HUES48 (cell line): ENCODE measurements around the gene ERN2.
"Not testable (repeated sequence)": the region's sequence is repeated elsewhere in the genome, so short reads cannot be mapped to it uniquely, and the experiment has no call there.

ENCODE experiments used
- H3K27ac ChIP-seq: one replicate; pipeline ENCODE4 v1.7.0; 2013; ENCODE audit warnings: low read depth, low read length, inconsistent platforms
- H3K27me3 ChIP-seq: 2 replicates; pipeline ENCODE4 v1.6.1; 2013; ENCODE audit warnings: mild to moderate bottlenecking, low read length; ENCODE audit not compliant: control insufficient read depth, insufficient read depth
- H3K36me3 ChIP-seq: 2 replicates; pipeline ENCODE4 v1.6.1; 2013; ENCODE audit warnings: low read length; ENCODE audit not compliant: control insufficient read depth, insufficient read depth
- H3K4me1 ChIP-seq: 2 replicates; pipeline ENCODE4 v1.6.1; 2013; ENCODE audit warnings: mild to moderate bottlenecking, low read length; ENCODE audit not compliant: control insufficient read depth, insufficient read depth
- H3K4me3 ChIP-seq: 2 replicates; pipeline ENCODE4 v1.5.1; 2013; ENCODE audit warnings: mild to moderate bottlenecking, low read depth, low read length
- H3K9ac ChIP-seq: 2 replicates; pipeline ENCODE4 v1.6.1; 2013; ENCODE audit warnings: mild to moderate bottlenecking, low read depth, low read length, moderate library complexity
- H3K9me3 ChIP-seq: 2 replicates; pipeline ENCODE4 v1.6.1; 2013; ENCODE audit warnings: low read length; ENCODE audit not compliant: control insufficient read depth, insufficient read depth

ERN2 gene

DNA sequence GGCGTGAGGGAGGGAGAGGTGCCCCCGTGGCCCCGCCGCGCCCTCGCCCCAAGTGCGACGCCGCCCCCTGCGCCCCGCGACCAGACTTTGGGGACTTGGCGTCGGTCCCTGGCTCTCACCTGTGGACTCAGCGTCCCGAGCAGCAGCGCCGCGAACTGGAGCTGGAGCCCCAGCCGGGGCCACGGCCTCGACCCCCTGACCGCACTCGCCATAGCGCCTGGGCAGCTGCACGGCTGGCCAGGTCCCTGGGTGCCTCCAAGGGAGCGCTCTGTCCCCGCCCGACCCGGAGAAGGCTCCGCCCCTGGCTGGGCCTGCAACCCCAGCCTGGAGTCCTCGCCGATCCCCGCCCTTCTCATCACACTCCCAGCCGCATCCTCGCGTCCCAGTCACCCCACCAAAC is at the start of gene ERN2:
ERN2 (minus strand) TSS at position 247 of the 400 bp plus-strand sequence; CDS start at position 212, 35 bp downstream.
- peak within 1 kb of the TSS; percentile 54 for H3K4me3 ChIP-seq
- no peak within 1 kb of the TSS for H3K9ac ChIP-seq
- H3K27me3 ChIP-seq: peaks cover 26% of the 10 kb centered on the region
- H3K4me1 ChIP-seq: no peaks in the 10 kb centered on the region
- H3K9me3 ChIP-seq: no peaks in the 10 kb centered on the region
- no peak within 1 kb of the TSS for H3K27ac ChIP-seq
- no peaks in the 10 kb centered on the region for H3K36me3 ChIP-seq

GRCh38 chr16:23757937-23758619 is 45.1 kb upstream of the ERN2 start:
- Histone ChIP-seq H3K4me3 (no peak overlapping the region), H3K9me3 (no peaks in the 10 kb centered on the region), H3K27me3 (peaks cover 32% of the 10 kb centered on the region), H3K4me1 (peaks cover 4% of the 10 kb centered on the region; the same call in 1 of the 2 replicates), H3K27ac (no peak overlapping the region), H3K9ac (no peak overlapping the region), H3K36me3 (no peaks in the 10 kb centered on the region)

GRCh38 chr16:23757116-23757515 is 44.1 kb upstream of the ERN2 start:
- Histone ChIP-seq H3K27ac (no peak overlapping the region), H3K4me1 (peaks cover 4% of the 10 kb centered on the region; the same call in 1 of the 2 replicates), H3K9ac (no peak overlapping the region), H3K4me3 (no peak overlapping the region), H3K36me3 (no peaks in the 10 kb centered on the region), H3K27me3 (peaks cover 32% of the 10 kb centered on the region), H3K9me3 (no peaks in the 10 kb centered on the region)

DNA sequence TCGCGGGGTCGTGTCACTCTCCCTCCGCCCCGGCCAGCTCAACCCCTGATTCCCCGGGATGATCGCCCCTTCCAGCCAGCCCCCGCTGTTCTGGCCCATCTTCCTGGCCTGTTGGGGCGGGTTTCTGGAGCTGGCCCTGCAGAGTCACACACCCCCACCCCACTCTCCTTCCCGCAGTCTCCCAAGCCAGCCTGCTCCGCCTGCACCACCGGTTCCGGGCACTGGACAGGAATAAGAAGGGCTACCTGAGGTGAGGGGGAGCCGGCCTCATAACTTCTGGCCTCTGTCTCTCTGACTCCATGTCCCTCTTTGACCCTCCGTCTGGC is 42.4 kb upstream of the ERN2 start:
- Histone ChIP-seq H3K27me3 (peaks cover 32% of the 10 kb centered on the region), H3K9ac (no peak overlapping the region), H3K4me3 (peak overlapping the region; percentile 65; the same call in 1 of the 2 replicates), H3K36me3 (no peaks in the 10 kb centered on the region), H3K4me1 (peaks cover 4% of the 10 kb centered on the region; the same call in 1 of the 2 replicates), H3K9me3 (no peaks in the 10 kb centered on the region), H3K27ac (no peak overlapping the region)

DNA sequence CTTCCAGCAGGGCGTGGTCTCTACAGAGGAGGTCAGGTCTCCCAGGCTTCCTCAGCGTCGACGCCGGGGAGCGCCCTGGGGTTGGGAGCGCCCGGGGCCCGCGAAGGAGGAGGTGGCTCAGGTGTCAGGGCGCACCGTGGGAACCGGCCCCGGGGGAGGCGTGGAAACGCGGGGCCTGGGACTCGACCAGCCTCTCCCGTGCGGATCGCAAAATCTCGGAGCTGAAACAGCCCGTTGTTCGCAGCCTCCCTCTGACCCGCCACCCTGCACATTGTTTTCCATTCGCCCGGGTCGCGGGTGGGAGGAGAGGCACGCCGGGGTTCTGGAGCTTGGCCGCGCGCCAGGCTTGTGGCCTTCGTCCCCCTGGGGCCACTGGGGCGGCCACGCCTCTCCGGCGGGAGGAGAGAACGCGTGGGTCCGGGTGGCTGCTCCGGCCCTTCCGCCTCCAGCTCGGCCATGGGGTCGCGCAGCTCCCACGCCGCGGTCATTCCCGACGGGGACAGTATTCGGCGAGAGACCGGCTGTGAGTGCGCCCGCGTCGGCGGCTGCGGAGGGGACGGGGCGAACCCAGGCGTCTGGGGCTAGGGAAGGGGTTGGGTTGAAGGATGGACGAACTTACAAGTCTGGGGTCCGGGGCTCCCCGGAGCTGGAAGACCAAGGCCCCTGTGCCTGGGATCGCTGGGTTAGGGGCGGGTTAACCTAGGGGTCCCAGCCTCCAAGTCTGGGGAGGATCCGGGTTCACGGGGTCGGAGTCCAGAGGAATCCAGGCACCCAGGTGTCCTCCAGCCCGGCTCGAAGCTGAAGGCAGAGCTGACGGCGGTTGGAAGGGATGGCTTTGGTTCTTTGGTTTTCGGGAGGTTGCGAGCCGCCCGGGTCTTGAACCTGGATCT is 41.8 kb upstream of the ERN2 start, which contains the start of gene CHP2:
CHP2 (plus strand) TSS at position 433 of the 890 bp plus-strand sequence; CDS start at position 457, 24 bp downstream.
- H3K27ac ChIP-seq: no peak within 1 kb of the TSS
- H3K4me1 ChIP-seq: peaks cover 4% of the 10 kb centered on the region; the same call in 1 of the 2 replicates
- no peak within 1 kb of the TSS for H3K9ac ChIP-seq
- no peaks in the 10 kb centered on the region for H3K36me3 ChIP-seq
- H3K4me3 ChIP-seq: peak within 1 kb of the TSS; percentile 65
- H3K9me3 ChIP-seq: no peaks in the 10 kb centered on the region
- H3K27me3 ChIP-seq: peaks cover 32% of the 10 kb centered on the region

GRCh38 chr16:23753908-23754593 is 41.0 kb upstream of the ERN2 start:
- peaks cover 32% of the 10 kb centered on the region for H3K27me3 ChIP-seq
- no peak overlapping the region for H3K9ac ChIP-seq
- H3K9me3 ChIP-seq: no peaks in the 10 kb centered on the region
- peaks cover 4% of the 10 kb centered on the region; the same call in 1 of the 2 replicates for H3K4me1 ChIP-seq
- no peaks in the 10 kb centered on the region for H3K36me3 ChIP-seq
- H3K4me3 ChIP-seq: peak overlapping the region; percentile 65; the same call in 1 of the 2 replicates
- no peak overlapping the region for H3K27ac ChIP-seq

DNA sequence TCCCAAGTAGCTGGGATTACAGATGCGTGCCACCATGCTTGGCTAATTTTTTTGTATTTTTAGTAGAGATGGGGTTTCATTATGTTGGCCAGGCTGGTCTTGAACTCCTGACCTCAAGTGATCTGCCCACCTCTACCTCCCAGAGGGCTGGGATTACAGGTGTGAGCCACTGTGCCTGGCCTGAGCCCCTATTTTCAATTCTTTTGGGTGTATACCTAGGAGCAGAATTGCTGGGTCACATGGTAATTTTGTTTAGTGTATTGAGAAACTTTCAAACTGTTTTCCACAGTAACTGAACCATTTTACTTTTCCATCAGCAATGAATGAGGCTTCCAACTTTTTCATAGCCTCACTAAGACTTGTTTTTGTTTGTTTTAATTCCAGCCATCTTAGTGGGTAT is 38.0 kb upstream of the ERN2 start:
- H3K36me3 ChIP-seq, H3K4me1 ChIP-seq, H3K9ac ChIP-seq, H3K9me3 ChIP-seq, H3K27ac ChIP-seq, H3K4me3 ChIP-seq: not testable (repeated sequence)
- peaks cover 25% of the 10 kb centered on the region for H3K27me3 ChIP-seq

GRCh38 chr16:23748630-23749029 is 35.6 kb upstream of the ERN2 start:
- Histone ChIP-seq H3K4me1 (no peaks in the 10 kb centered on the region; the same call in 1 of the 2 replicates), H3K27me3 (0 out of 2 replicates have a peak, but pooled peaks cover 1% of the 10 kb centered on the region), H3K36me3 (no peaks in the 10 kb centered on the region), H3K9me3 (no peaks in the 10 kb centered on the region), H3K27ac (no peak overlapping the region), H3K4me3 (no peak overlapping the region), H3K9ac (no peak overlapping the region)

- Histone ChIP-seq H3K36me3 (no peaks in the 10 kb centered on the region), H3K27ac (no peak overlapping the region), H3K4me1 (no peaks in the 10 kb centered on the region), H3K9ac (no peak overlapping the region), H3K4me3 (no peak overlapping the region), H3K27me3 (no peaks in the 10 kb centered on the region), H3K9me3 (no peaks in the 10 kb centered on the region)
Observed at GRCh38 chr16:23745263-23745662, 32.2 kb upstream of the ERN2 start.

GRCh38 chr16:23742766-23743165 is 29.7 kb upstream of the ERN2 start:
- H3K36me3 ChIP-seq: no peaks in the 10 kb centered on the region
- H3K27me3 ChIP-seq: no peaks in the 10 kb centered on the region
- no peaks in the 10 kb centered on the region for H3K9me3 ChIP-seq
- no peak overlapping the region for H3K9ac ChIP-seq
- no peak overlapping the region for H3K27ac ChIP-seq
- H3K4me3 ChIP-seq: no peak overlapping the region
- H3K4me1 ChIP-seq: no peaks in the 10 kb centered on the region
